OCI-M2 (cell line): ENCODE results near the gene SPTBN4.
"Not testable (repeated sequence)": the region's sequence is repeated elsewhere in the genome, so short reads cannot be mapped to it uniquely, and the experiment has no call there.

ENCODE experiments used
- DNase-seq: peaks from one replicate; lab custom pipeline; 2025; ENCODE audit not compliant: unreplicated experiment; lab: John Stamatoyannopoulos, UW

The SPTBN4 gene

GRCh38 chr19:40441719-40442253 lies 25.0 kb upstream of the SPTBN4 start:
- no peak for DNase-seq

DNA sequence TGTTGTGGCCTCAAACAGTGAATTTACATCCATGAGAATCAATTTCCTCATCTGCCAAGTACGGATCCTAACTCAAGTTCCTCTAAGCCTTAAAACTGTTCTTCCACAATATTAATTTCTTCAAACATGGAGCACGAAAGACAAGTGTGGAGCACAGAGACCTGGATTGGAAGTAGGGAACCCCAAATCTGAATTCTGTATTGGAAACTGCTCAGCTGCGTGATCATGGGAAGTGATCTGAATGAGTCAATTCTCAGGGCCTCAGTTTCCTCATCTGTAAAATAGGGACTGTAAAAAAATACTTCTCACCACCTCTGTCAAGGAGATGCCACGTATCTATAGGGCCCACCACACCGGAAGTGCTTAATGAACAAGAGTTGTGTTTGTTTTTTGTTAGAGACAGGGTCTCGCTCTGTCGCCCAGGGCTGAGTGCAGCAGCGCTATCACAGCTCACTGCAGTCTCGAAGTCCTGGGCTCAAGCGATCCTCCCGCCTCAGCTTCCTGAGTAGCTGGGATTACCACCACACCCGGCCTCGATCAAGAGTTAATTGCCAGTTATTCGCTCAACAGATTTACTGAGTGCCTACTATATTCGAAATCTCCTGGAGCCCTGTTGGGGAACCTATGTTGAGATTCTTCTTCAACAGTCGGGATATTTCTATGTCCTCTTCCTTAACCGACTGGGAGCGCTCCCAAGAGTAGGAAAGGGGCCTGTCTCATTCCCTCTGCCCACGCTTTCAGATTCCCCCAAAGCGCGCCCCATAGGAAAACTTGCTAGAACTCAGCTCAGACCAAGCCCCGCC lies 24.3 kb upstream of the SPTBN4 start:
- no peak for DNase-seq

- DNase-seq, result peak; percentile 94
These were observed 23.4 kb upstream of the SPTBN4 start for GRCh38 chr19:40443131-40443999.

GRCh38 chr19:40444000-40444824 lies 22.6 kb upstream of the SPTBN4 start, which contains the start of gene SERTAD3:
Gene SERTAD3, minus strand, starts transcription at chr19:40444335. Its CDS starts 2,255 bp downstream, at chr19:40442080.
- peak; percentile 96 for DNase-seq

- no peak for DNase-seq
These were observed 21.9 kb upstream of the SPTBN4 start for GRCh38 chr19:40444825-40445312.

GRCh38 chr19:40445780-40446262 lies 21.0 kb upstream of the SPTBN4 start:
- no peak for DNase-seq

GRCh38 chr19:40446263-40446784 lies 20.5 kb upstream of the SPTBN4 start:
- DNase-seq, result no peak

GRCh38 chr19:40449506-40449905 lies 17.3 kb upstream of the SPTBN4 start:
- DNase-seq, result no peak

- DNase-seq, result no peak
These were observed 16.1 kb upstream of the SPTBN4 start for GRCh38 chr19:40450664-40451063.

- no peak for DNase-seq
These were observed 14.8 kb upstream of the SPTBN4 start for GRCh38 chr19:40452016-40452415.

- DNase-seq, result no peak
These were observed 13.6 kb upstream of the SPTBN4 start for GRCh38 chr19:40453151-40453735.

- not testable (repeated sequence) for DNase-seq
These were observed 12.9 kb upstream of the SPTBN4 start for GRCh38 chr19:40453943-40454342.

- DNase-seq, result no peak
These were observed 9.8 kb upstream of the SPTBN4 start for GRCh38 chr19:40457048-40457447.

DNA sequence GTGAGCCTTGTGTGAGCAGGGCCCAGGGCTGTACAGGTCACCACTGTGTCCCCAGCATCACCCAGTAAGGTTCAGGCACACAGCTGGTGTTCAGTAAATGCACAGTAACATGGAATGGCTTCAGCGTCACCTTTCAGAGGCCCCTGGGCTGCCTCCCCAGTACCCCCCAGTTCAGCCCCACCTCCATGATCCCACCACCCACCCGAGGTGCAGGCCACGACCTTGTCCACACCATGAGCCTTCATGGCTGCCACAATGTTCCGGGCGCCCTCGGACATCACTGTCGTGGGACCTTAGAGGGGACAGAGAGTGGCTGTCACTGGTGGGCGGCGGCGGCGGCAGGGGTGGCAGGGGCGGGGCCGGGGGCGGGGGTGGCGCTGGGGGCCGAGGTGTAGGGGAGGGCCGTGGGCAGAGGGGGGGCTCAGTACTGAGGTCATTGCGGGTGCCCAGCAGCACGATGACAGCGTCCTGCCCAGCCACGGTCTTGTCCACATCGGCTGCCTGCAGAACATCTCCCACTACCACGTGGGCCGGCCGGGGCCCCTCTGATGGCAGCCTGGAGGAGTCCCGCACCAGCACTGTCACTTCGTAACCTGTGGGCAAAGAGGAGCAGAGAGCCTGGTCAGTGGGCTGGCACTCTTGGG lies 8.7 kb upstream of the SPTBN4 start:
- no peak for DNase-seq

DNA sequence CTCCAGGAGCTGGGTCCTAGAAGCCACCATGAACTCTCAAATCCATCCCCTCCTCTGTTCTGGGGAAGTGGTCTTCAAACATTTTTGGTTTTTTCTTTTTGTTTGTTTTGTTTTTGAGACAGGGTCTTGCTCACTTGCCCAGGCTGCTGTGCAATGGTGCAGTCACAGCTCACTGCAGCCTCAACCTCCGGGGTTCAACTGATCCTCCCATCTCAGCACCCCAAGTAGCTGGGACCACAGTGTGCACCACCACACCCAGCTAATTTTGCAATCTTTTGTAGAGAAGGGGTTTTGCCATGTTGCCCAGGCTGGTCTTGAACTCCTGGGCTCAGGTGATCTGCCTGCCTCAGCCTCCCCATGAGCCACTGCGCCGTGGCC lies 8.2 kb upstream of the SPTBN4 start:
- DNase-seq, result no peak

GRCh38 chr19:40460185-40460584 lies 6.6 kb upstream of the SPTBN4 start:
- DNase-seq, result no peak

GRCh38 chr19:40461669-40462221 lies 5.1 kb upstream of the SPTBN4 start:
- DNase-seq, result no peak

- DNase-seq, result not testable (repeated sequence)
These were observed 3.2 kb upstream of the SPTBN4 start for GRCh38 chr19:40463587-40464037.
